Liver (tissue), 9 donors: ENCODE results near the gene ADORA2A. TPM values are rescaled to one million over a fixed set of nuclear protein-coding genes. Genes with fewer than 3 reads are reported as not detected.

Experiments used
- DNase-seq: peaks from one replicate; pipeline ENCODE4 v3.0.0-alpha.2; 2017; ENCODE audit warnings: low spot score
- H3K27ac ChIP-seq, 2 donors: one replicate each; pipeline ENCODE4 v1.7.0; 2013; ENCODE audit warnings: inconsistent platforms in 2 of 2, low read length in 2 of 2, control low read depth in 1 of 2, low read depth in 1 of 2, mild to moderate bottlenecking in 1 of 2
- H3K27me3 ChIP-seq, 4 donors: one replicate each; pipeline versions ENCODE4 v1.6.1 to v1.7.0; 2013; ENCODE audit warnings: low read length in 3 of 4, inconsistent platforms in 1 of 4, mild to moderate bottlenecking in 1 of 4, moderate library complexity in 1 of 4; ENCODE audit not compliant: control insufficient read depth in 4 of 4, insufficient read depth in 4 of 4
- H3K36me3 ChIP-seq, 4 donors: one replicate each; pipeline versions ENCODE4 v1.6.1 to v1.7.0; 2013; ENCODE audit warnings: low read length in 3 of 4, mild to moderate bottlenecking in 3 of 4, low read depth in 1 of 4, moderate library complexity in 1 of 4; ENCODE audit not compliant: control insufficient read depth in 4 of 4, insufficient read depth in 3 of 4
- H3K4me1 ChIP-seq, 4 donors: one replicate each; pipeline versions ENCODE4 v1.6.1 to v1.7.0; 2013; ENCODE audit warnings: low read length in 3 of 4, mild to moderate bottlenecking in 3 of 4, moderate library complexity in 1 of 4; ENCODE audit not compliant: control insufficient read depth in 4 of 4, insufficient read depth in 4 of 4
- H3K4me3 ChIP-seq, 3 donors: one replicate each; pipeline versions ENCODE4 v1.6.1 to v1.7.0; 2013; ENCODE audit warnings: low read length in 3 of 3, control low read depth in 1 of 3, low read depth in 1 of 3, mild to moderate bottlenecking in 1 of 3
- H3K9ac ChIP-seq, 2 donors: one replicate each; pipeline ENCODE4 v1.7.0; 2013; ENCODE audit warnings: low read length in 2 of 2, mild to moderate bottlenecking in 2 of 2, moderate library complexity in 2 of 2, control low read depth in 1 of 2, low read depth in 1 of 2
- H3K9me3 ChIP-seq, 4 donors: one replicate each; pipeline versions ENCODE4 v1.6.1 to v1.7.0; 2013; ENCODE audit warnings: low read length in 3 of 4; ENCODE audit not compliant: control insufficient read depth in 4 of 4
- ATF3 ChIP-seq: IDR thresholded peaks from 2 replicates; pipeline ENCODE4 v1.6.1; 2016; ENCODE audit warnings: antibody characterized with exemption
- EGR1 ChIP-seq, 2 donors: IDR thresholded peaks; 2 replicates each; pipeline ENCODE4 v1.6.1; 2016 to 2018; ENCODE audit warnings: antibody characterized with exemption in 2 of 2, low read depth in 2 of 2
- FOXA1 ChIP-seq: IDR thresholded peaks from 2 replicates; pipeline ENCODE4 v1.6.1; 2016; ENCODE audit warnings: antibody characterized with exemption
- FOXA2 ChIP-seq: IDR thresholded peaks from 2 replicates; pipeline ENCODE4 v1.6.1; 2016; ENCODE audit warnings: antibody characterized with exemption
- GABPA ChIP-seq, 2 donors: IDR thresholded peaks in 1 of 2; conservative IDR thresholded peaks in 1 of 2; 2 replicates each; pipeline ENCODE4 v1.6.1; 2016; ENCODE audit warnings: antibody characterized with exemption in 2 of 2, mild to moderate bottlenecking in 1 of 2, moderate library complexity in 1 of 2
- HNF4A ChIP-seq, 2 donors: conservative IDR thresholded peaks; 2 replicates each; pipeline ENCODE4 v1.6.1; 2016; ENCODE audit warnings: antibody characterized with exemption in 2 of 2, mild to moderate bottlenecking in 2 of 2
- MAX ChIP-seq: IDR thresholded peaks from 2 replicates; pipeline ENCODE4 v1.6.1; 2016; ENCODE audit warnings: antibody characterized with exemption
- NR2F2 ChIP-seq: IDR thresholded peaks from 2 replicates; pipeline ENCODE4 v1.6.1; 2016; ENCODE audit warnings: antibody characterized with exemption
- RAD21 ChIP-seq, 2 donors: IDR thresholded peaks; 2 replicates each; pipeline ENCODE4 v1.6.1; 2016; ENCODE audit warnings: antibody characterized with exemption in 2 of 2, mild to moderate bottlenecking in 2 of 2
- REST ChIP-seq: IDR thresholded peaks from 2 replicates; pipeline ENCODE4 v1.6.1; 2016; ENCODE audit warnings: antibody characterized with exemption, mild to moderate bottlenecking
- RXRA ChIP-seq, 2 donors: IDR thresholded peaks; 2 replicates each; pipeline ENCODE4 v1.6.1; 2017 to 2018; ENCODE audit warnings: antibody characterized with exemption in 2 of 2, mild to moderate bottlenecking in 1 of 2
- SP1 ChIP-seq: IDR thresholded peaks from 2 replicates; pipeline ENCODE4 v1.6.1; 2018; ENCODE audit warnings: antibody characterized with exemption, mild to moderate bottlenecking
- TAF1 ChIP-seq: conservative IDR thresholded peaks from 2 replicates; pipeline ENCODE4 v1.6.1; 2016; ENCODE audit warnings: antibody characterized with exemption, mild to moderate bottlenecking
- YY1 ChIP-seq: IDR thresholded peaks from 2 replicates; pipeline ENCODE4 v1.6.1; 2016; ENCODE audit warnings: antibody characterized with exemption, mild to moderate bottlenecking
- ZBTB33 ChIP-seq: IDR thresholded peaks from 2 replicates; pipeline ENCODE4 v1.6.1; 2016; ENCODE audit warnings: antibody characterized with exemption
- WGBS: extraction: QIAGEN DNeasy Blood & Tissue Kit; methylation state at CpG from one replicate; pipeline ENCODE4 v1.1.7; 2013; 5-methylcytosine and 5-hydroxymethylcytosine counted together
- polyA plus RNA-seq, 2 donors: library from polyadenylated mRNA; stranded (reverse) in 1 of 2; unstranded in 1 of 2; fragments of 200-250 nt in 1 of 2; fragments of >200 nt in 1 of 2; fragmentation: Nextera tagmentation in 1 of 2; extraction: Ambion mirVana in 1 of 2; gene quantifications; one replicate each; pipeline versions ENCODE4 v1.2.1 to v1.2.3, GENCODE V29; 2013 to 2015
- total RNA-seq, 2 donors: library from RNA; depleted of rRNA; stranded (reverse); fragments of >200 nt; gene quantifications; one replicate each; pipeline ENCODE4 v1.2.3, GENCODE V29; 2014
- donor health status: healthy.
- donor health status: healthy.
- donor health status: healthy.
- donor health status: healthy.
- donor health status: healthy.

Gene ADORA2A
- total and polyA plus RNA-seq, 4 donors, result 3.4 to 5.4 (median 3.9) TPM

- H3K4me3 ChIP-seq, result no peak overlapping the region
- no peak overlapping the region for H3K27ac ChIP-seq
- no peak overlapping the region for H3K9ac ChIP-seq
- H3K4me1 ChIP-seq, result no peaks in the 10 kb centered on the region
- no peaks in the 10 kb centered on the region for H3K27me3 ChIP-seq
- peaks cover 6 to 55% (median 22%) of the 10 kb centered on the region in 4 donors for H3K36me3 ChIP-seq
- DNase-seq, result no peak
- TF ChIP-seq HNF4A (conservative IDR thresholded peaks at IDR 0.05) (no peak), MAX (no peak), TAF1 (no peak), SP1 (no peak), FOXA2 (no peak), NR2F2 (no peak), REST (no peak), ZBTB33 (no peak), RXRA (IDR thresholded peaks at IDR 0.05) (no peak)
- no peaks in the 10 kb centered on the region for H3K9me3 ChIP-seq
- 89% methylated on average over 7 of the region's 7 CpGs for WGBS
Measured at GRCh38 chr22:24412274-24412673, 15.1 kb upstream of the ADORA2A start.

GRCh38 chr22:24413271-24413670, 14.1 kb upstream of the ADORA2A start:
- 96% methylated on average over 9 of the region's 9 CpGs for WGBS
- no peak overlapping the region for H3K27ac ChIP-seq
- H3K27me3 ChIP-seq, result no peaks in the 10 kb centered on the region
- H3K9ac ChIP-seq, result no peak overlapping the region
- H3K4me3 ChIP-seq, result no peak overlapping the region
- TF ChIP-seq FOXA1 (no peak), GABPA (IDR thresholded peaks at IDR 0.05 in 1 of 2, conservative IDR thresholded peaks at IDR 0.05 in 1 of 2) (no peak), TAF1 (no peak), EGR1 (IDR thresholded peaks at IDR 0.05; ENCODE audit: low read depth in 2 of 2) (no peak), ZBTB33 (no peak), RAD21 (IDR thresholded peaks at IDR 0.05) (no peak), FOXA2 (no peak), HNF4A (conservative IDR thresholded peaks at IDR 0.05) (no peak), YY1 (no peak), SP1 (no peak), ATF3 (no peak)
- no peak for DNase-seq
- no peaks in the 10 kb centered on the region for H3K4me1 ChIP-seq
- H3K9me3 ChIP-seq, result no peaks in the 10 kb centered on the region
- H3K36me3 ChIP-seq, result peaks cover 3 to 51% (median 22%) of the 10 kb centered on the region in 4 donors
